ENCODE measurements around the gene TMEM178B. TPM values are rescaled to one million over a fixed set of nuclear protein-coding genes. Genes with fewer than 3 reads are reported as not detected.

The TMEM178B gene
- total and polyA plus RNA-seq, 12 donors, result 1.2 to 54.6 (median 25.7) TPM

- Histone ChIP-seq H3K4me1 (peaks cover 0 to 25% (median 21%) of the 10 kb centered on the region in 9 donors), H3K27ac (no peak overlapping the region), H3K27me3 (no peaks in the 10 kb centered on the region), H3K4me3 (no peak overlapping the region), H3K36me3 (no peaks in the 10 kb centered on the region), H3K9me3 (no peaks in the 10 kb centered on the region)
- no peak for TF ChIP-seq CTCF (IDR thresholded peaks at IDR 0.05)
- WGBS, 2 donors, result 50% methylated on average over 1 of the region's 1 CpG
- intact Hi-C loops (cut with DNase I), result no loop called here
- no peak for DNase-seq
- peak in 2 of 8 donors; percentile 7 to 11 for ATAC-seq
These were observed 365.9 kb downstream of the TMEM178B start for GRCh38 chr7:141439776-141440175.

DNA sequence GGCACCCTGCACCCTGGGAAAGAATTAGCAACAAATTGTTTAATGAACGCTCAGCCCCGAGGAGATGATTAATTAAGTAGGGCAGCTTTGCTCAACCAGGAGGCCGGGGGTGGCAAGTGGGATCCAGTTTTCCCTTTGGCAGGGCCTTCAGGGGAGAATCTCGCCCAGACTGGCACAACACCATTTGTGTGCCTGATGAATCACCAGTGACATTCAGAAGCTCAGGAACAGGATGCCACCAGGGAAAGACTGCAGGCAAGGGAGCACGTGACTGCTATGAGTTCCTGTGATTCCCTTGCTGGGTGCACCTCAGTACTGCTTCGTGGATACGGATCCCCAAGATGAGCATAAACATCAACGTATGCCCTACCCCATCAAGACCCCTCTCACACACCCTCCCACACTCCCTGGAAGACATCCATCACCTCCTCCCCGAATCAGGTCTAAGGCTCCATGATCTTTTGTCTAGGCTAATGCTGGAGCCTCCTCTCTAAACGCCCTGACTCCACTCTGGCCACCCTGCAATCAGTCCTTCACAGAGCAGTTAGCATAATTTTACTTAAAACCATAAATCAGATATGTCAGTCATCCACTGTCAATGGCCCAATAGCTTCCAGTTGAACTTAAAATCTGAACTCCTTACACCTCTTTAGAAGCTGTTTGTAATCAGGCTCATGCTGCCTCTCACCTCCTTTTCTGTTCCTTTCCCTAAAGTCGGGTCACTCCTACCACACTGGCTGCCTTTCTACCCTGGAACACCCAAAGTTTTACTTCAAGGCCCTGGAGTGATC, 368.2 kb downstream of the TMEM178B start:
- Histone ChIP-seq H3K4me3 (no peak overlapping the region), H3K27me3 (no peaks in the 10 kb centered on the region), H3K27ac (peak overlapping the region in 5 of 10 donors; percentile 8 to 56 (median 31)), H3K9me3 (no peaks in the 10 kb centered on the region), H3K4me1 (peaks cover 0 to 25% (median 20%) of the 10 kb centered on the region in 9 donors), H3K36me3 (no peaks in the 10 kb centered on the region)
- no peak for TF ChIP-seq CTCF (IDR thresholded peaks at IDR 0.05)
- 76 to 83% methylated on average over 11 of the region's 11 CpGs for WGBS, 2 donors
- ATAC-seq, result peak in 6 of 8 donors; percentile 4 to 81 (median 42)
- intact Hi-C loops (cut with DNase I), result no loop called here
- no peak for DNase-seq

DNA sequence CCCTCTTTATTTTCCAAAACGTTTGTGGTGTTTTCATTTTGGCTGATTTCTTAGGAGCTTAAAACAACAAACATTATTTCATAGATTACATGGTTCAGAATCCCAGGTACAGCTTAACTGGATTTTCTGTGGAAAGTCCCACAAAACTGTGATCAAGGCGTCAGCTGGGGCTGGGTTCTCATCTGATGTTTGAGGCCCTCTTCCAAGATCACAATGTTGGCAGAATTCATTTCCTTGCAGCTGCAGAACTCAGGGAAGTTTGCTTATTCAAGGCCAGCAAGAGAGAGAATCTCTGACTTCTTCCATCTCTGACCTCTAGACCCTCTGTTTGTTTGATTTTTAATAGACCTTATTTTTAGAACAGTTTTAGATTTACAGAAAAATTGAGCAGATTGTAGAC, 368.9 kb downstream of the TMEM178B start:
- ATAC-seq, result peak in 5 of 8 donors; percentile 32 to 67 (median 57)
- Histone ChIP-seq H3K27me3 (no peaks in the 10 kb centered on the region), H3K9me3 (no peaks in the 10 kb centered on the region), H3K36me3 (no peaks in the 10 kb centered on the region), H3K27ac (peak overlapping the region in 4 of 10 donors; percentile 28 to 56 (median 40)), H3K4me3 (no peak overlapping the region), H3K4me1 (peaks cover 0 to 25% (median 20%) of the 10 kb centered on the region in 9 donors)
- 36 to 42% methylated on average over 2 of the region's 2 CpGs for WGBS, 2 donors
- intact Hi-C loops (cut with DNase I), result no loop called here
- TF ChIP-seq CTCF (IDR thresholded peaks at IDR 0.05), result no peak
- DNase-seq, result peak in 1 of 2 donors; percentile 21

DNA sequence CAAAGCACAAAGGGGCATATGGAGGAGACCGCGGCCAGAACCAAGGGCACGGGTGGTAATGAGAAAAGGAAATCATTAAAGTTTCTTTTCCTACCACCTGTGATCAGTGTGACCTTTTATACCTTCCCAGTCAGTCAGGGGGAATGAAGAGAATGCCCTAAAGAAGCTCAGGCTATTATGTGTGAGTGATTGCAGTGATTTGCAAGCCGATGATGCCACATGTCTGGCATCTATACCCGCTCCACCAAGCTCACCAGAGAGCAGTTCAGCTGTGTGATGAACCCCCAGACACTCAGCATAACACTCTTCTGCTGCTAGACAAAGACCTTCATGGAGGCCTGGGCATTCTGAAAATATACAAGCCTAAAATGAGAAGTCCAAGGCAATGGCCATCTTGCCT, 371.1 kb downstream of the TMEM178B start:
- Histone ChIP-seq H3K27ac (no peak overlapping the region), H3K9me3 (no peaks in the 10 kb centered on the region), H3K27me3 (no peaks in the 10 kb centered on the region), H3K36me3 (no peaks in the 10 kb centered on the region), H3K4me1 (peaks cover 0 to 25% (median 20%) of the 10 kb centered on the region in 9 donors), H3K4me3 (no peak overlapping the region)
- TF ChIP-seq CTCF (IDR thresholded peaks at IDR 0.05), result no peak
- intact Hi-C loops (cut with DNase I), result no loop called here
- DNase-seq (no peak), ATAC-seq (no peak)
- WGBS, 2 donors, result 87% methylated on average over 5 of the region's 5 CpGs
